Common myeloid progenitor, CD34-positive (primary cell): Measurements from ENCODE around the gene CSF1R.

Experiments
- CTCF ChIA-PET: fragments of 350-600 bp; sonication (Branson Sonifier 250); formaldehyde crosslinking; loops from one replicate; lab custom pipeline; 2021; ENCODE audit warnings: antibody characterized with exemption; lab: Charles Lee
- POLR2A ChIA-PET: fragments of 350-600 bp; sonication (Branson Sonifier 250); formaldehyde crosslinking; loops from one replicate; lab custom pipeline; 2021; ENCODE audit warnings: antibody characterized with exemption; lab: Charles Lee
- DNase-seq, 3 donors: peaks; one replicate each; pipeline versions ENCODE4 v3.0.0 to v3.0.0-alpha.2; 2013
- H3K27ac ChIP-seq, 2 experiments: 1 replicate in 1 of 2; 2 replicates in 1 of 2; pipeline ENCODE4 v1.7.0; 2013; ENCODE audit warnings: inconsistent platforms in 2 of 2, low read length in 2 of 2, mild to moderate bottlenecking in 2 of 2, low read depth in 1 of 2, moderate library complexity in 1 of 2; ENCODE audit not compliant: severe bottlenecking in 2 of 2, insufficient read depth in 1 of 2, poor library complexity in 1 of 2
- H3K27me3 ChIP-seq, 5 experiments: replicated peaks in 2 of 5; 1 replicate in 3 of 5; 2 replicates in 2 of 5; pipeline versions ENCODE4 v1.6.1 to v1.7.0; 2013; ENCODE audit warnings: low read length in 4 of 5, mild to moderate bottlenecking in 2 of 5, moderate library complexity in 2 of 5, inconsistent platforms in 1 of 5; ENCODE audit not compliant: insufficient read depth in 5 of 5, control insufficient read depth in 4 of 5
- H3K36me3 ChIP-seq, 4 experiments: 1 replicate in 2 of 4; 2 replicates in 2 of 4; pipeline versions ENCODE4 v1.6.1 to v1.7.0; 2013; ENCODE audit warnings: low read length in 3 of 4, control low read depth in 1 of 4, mild to moderate bottlenecking in 1 of 4; ENCODE audit not compliant: control insufficient read depth in 4 of 4, insufficient read depth in 4 of 4
- H3K4me1 ChIP-seq, 4 experiments: 1 replicate in 3 of 4; 2 replicates in 1 of 4; pipeline versions ENCODE4 v1.6.1 to v1.7.1; 2013; ENCODE audit warnings: low read length in 3 of 4, mild to moderate bottlenecking in 3 of 4, control low read depth in 1 of 4, inconsistent platforms in 1 of 4, moderate library complexity in 1 of 4; ENCODE audit not compliant: control insufficient read depth in 4 of 4, insufficient read depth in 4 of 4; ENCODE audit errors: control extremely low read depth in 1 of 4
- H3K4me3 ChIP-seq, 7 experiments: 1 replicate in 4 of 7; 2 replicates in 3 of 7; pipeline versions ENCODE4 v1.5.1 to v1.7.0; 2013; ENCODE audit warnings: mild to moderate bottlenecking in 7 of 7, low read length in 6 of 7, moderate library complexity in 6 of 7, inconsistent platforms in 2 of 7, low read depth in 2 of 7, control low read depth in 1 of 7; ENCODE audit not compliant: insufficient read depth in 4 of 7, control insufficient read depth in 1 of 7; ENCODE audit errors: extremely low read depth in 1 of 7
- H3K9me3 ChIP-seq, 5 experiments: 1 replicate in 4 of 5; 2 replicates in 1 of 5; pipeline versions ENCODE4 v1.6.1 to v1.7.1; 2013; ENCODE audit warnings: low read length in 4 of 5, mild to moderate bottlenecking in 2 of 5, inconsistent platforms in 1 of 5, low read depth in 1 of 5, moderate library complexity in 1 of 5; ENCODE audit not compliant: control insufficient read depth in 4 of 5, insufficient read depth in 2 of 5; ENCODE audit errors: control extremely low read depth in 1 of 5
- WGBS: methylation state at CpG from one replicate; pipeline ENCODE4 v1.1.5; 2013; ENCODE audit not compliant: insufficient coverage; 5-methylcytosine and 5-hydroxymethylcytosine counted together

The CSF1R gene

DNA sequence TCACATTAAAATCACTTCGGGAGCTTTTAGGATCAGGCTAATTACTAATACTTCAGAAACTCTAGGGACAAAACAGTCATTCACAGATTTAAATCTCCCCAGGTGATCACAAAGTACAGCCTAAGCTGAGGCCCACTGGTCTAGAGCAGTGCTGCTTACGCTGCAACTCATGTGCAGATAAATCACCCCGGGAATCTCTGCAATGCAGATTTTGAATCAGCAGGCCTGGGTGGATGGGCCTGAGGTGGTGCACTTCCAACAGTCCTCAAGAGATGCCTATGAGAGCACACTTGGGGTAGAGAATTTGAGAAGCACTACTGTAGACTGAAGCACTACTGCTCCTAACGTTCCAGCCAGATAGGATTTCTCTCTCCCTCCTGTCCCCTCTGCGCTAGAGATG is 28.4 kb downstream of the CSF1R start:
- ChIA-PET POLR2A (no interaction called here), CTCF (interaction anchor here (1.7 to 3.1 kb wide), 4 partner anchors 10 to 61 kb away, joined by 4 to 11 read pairs (median 8); no protein-coding TSS in a partner anchor)
- DNase-seq: no peak
- Histone ChIP-seq H3K36me3 (peaks cover 0 to 34% (median 14%) of the 10 kb centered on the region in 4 experiments), H3K27me3 (no peaks in the 10 kb centered on the region), H3K27ac (no peak overlapping the region), H3K4me3 (no peak overlapping the region), H3K4me1 (peaks cover 0 to 45% (median 31%) of the 10 kb centered on the region in 4 experiments), H3K9me3 (no peaks in the 10 kb centered on the region)
- 100% methylated on average over 5 of the region's 5 CpGs for WGBS

DNA sequence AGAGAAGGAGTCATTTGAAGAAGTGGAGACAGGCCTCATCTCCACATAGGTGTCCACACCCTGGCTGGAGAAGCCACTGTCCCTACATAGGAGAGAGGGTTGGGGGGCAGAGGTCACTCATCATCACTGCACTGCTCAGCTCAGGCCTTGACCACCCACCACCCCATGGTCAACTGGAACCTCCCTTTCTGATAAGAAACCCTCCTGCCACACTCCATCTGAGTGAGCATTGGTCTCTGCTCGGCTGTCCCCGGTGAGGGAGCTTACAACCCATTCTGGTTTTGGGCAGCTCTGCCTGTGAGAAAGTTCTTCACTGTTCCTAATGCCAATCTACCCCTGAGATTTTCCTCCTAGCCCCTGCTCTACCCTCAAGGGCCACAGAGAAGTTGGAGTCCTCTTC is 28.8 kb downstream of the CSF1R start:
- H3K36me3 ChIP-seq: peaks cover 2 to 39% (median 16%) of the 10 kb centered on the region in 4 experiments
- ChIA-PET POLR2A (no interaction called here), CTCF (interaction anchor here (1.1 to 3.1 kb wide), 4 partner anchors 8 to 61 kb away, joined by 3 to 11 read pairs (median 8); no protein-coding TSS in a partner anchor)
- peaks cover 0 to 45% (median 31%) of the 10 kb centered on the region in 4 experiments for H3K4me1 ChIP-seq
- no peaks in the 10 kb centered on the region for H3K9me3 ChIP-seq
- WGBS: 75% methylated on average over 2 of the region's 2 CpGs
- H3K27ac ChIP-seq: no peak overlapping the region
- no peaks in the 10 kb centered on the region for H3K27me3 ChIP-seq
- H3K4me3 ChIP-seq: no peak overlapping the region
- no peak for DNase-seq

DNA sequence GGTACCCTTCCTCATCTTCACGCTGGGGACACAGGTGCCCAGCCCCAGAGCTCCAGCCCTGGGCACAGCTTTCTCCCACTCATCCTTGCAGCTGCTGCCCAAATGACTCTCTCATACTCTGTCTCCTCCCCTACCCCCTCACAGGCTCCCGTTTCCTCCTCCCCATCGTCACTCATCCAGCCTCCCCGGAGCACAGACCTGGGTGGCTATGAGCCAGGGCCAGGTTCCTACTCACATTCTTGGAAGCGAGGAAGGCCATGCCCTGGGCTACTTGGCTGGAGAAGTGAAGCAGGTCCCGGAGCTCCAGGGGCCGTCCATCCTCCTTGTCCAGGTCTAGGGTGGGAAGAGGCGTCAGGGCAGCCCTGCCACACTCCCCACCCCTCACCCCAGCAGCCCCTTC is 29.3 kb downstream of the CSF1R start:
- H3K9me3 ChIP-seq: no peaks in the 10 kb centered on the region
- peaks cover 0 to 46% (median 31%) of the 10 kb centered on the region in 4 experiments for H3K4me1 ChIP-seq
- no peak for DNase-seq
- POLR2A ChIA-PET: no interaction called here
- 100% methylated on average over 2 of the region's 8 CpGs for WGBS
- no peak overlapping the region for H3K4me3 ChIP-seq
- H3K27me3 ChIP-seq: no peaks in the 10 kb centered on the region
- CTCF ChIA-PET: interaction anchor here (1.1 to 3.1 kb wide), 5 partner anchors 8 to 62 kb away, joined by 3 to 11 read pairs (median 7); no protein-coding TSS in a partner anchor
- H3K27ac ChIP-seq: no peak overlapping the region
- H3K36me3 ChIP-seq: peaks cover 5 to 44% (median 18%) of the 10 kb centered on the region in 4 experiments

DNA sequence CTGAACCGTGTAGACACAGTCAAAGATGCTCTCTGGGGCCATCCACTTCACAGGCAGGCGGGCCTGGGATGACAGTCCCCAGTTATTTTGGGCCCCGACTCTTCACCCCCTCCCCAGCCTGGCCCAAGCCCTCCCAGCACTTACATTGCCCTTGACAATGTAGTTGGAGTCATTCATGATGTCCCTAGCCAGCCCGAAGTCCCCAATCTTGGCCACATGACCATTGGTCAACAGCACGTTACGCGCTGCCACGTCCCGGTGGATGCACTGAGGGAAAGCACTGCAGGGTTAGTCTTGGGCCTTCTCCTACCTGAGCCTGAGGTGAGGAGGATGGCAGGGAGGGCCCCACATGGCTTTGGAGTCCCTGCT is 30.3 kb downstream of the CSF1R start:
- no peaks in the 10 kb centered on the region for H3K9me3 ChIP-seq
- 98% methylated on average over 9 of the region's 9 CpGs for WGBS
- H3K4me3 ChIP-seq: no peak overlapping the region
- DNase-seq: no peak
- ChIA-PET CTCF (interaction anchor here (0.7 to 3.5 kb wide), 8 partner anchors 8 to 161 kb away, joined by 3 to 22 read pairs (median 4); no protein-coding TSS in a partner anchor), POLR2A (no interaction called here)
- no peaks in the 10 kb centered on the region for H3K27me3 ChIP-seq
- no peak overlapping the region for H3K27ac ChIP-seq
- peaks cover 14 to 54% (median 24%) of the 10 kb centered on the region in 4 experiments for H3K36me3 ChIP-seq
- H3K4me1 ChIP-seq: peaks cover 0 to 52% (median 34%) of the 10 kb centered on the region in 4 experiments

DNA sequence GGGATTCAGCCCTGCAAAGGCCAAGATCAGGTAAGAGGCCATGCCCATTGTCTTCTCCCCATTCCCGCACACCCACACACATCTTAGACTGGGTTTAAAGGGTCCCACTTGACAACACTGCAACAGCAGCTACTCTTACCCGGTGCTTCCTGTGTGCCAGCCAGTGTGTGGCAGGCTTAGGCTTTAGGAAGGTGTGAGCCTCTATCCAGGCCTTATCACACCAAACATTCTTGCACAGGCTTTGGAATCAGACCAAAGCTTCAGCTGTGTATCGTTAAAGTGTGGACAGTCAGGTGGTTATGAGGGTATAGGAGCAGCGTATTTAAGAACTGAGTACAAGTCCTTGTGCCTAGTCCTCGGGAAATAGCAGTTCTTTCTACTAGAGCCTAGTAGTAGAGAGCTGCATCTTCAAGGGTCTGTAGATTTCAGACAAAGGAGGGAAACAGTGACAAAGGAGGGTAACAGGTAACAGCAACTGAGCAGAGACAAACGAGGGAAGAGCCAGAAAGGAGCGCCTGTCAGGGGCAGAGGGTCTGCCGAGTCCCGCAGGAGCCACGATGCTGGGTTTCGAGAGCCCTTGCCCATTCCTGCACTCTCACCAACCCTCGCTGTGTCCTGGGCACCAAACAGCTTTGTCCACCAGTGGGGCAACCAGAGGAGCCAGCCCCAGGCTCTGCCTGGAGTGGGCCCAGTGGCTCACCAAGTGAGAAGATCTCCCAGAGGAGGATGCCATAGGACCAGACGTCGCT is 30.9 kb downstream of the CSF1R start:
- Histone ChIP-seq H3K9me3 (no peaks in the 10 kb centered on the region), H3K36me3 (peaks cover 14 to 59% (median 30%) of the 10 kb centered on the region in 4 experiments)
- POLR2A ChIA-PET: interaction anchor here (0.6 kb wide), 2 partner anchors 7 to 187 kb away, joined by 3 to 4 read pairs; no protein-coding TSS in a partner anchor

DNA sequence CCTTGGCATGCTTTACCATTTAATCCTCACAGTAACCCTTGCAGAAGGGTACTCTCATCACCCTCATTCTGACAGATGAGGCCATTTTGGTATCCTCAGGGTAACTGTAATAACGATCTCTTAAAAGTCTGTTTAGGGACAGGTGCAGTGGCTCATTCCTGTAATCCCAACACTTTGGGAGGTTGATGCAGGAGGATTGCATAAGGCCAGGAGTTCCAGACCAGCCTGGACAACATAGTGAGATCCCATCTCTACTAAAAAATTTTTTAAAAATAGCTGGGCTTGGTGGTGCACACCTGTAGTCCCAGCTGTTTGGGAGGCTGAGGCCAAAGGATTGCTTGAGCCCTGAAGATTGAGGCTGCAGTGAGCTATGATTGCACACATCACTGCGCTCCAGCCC is 31.8 kb downstream of the CSF1R start:
- CTCF ChIA-PET: interaction anchor here (0.7 to 3.5 kb wide), 8 partner anchors 9 to 64 kb away, joined by 3 to 22 read pairs (median 4); no protein-coding TSS in a partner anchor
- Histone ChIP-seq H3K4me3 (no peak overlapping the region), H3K36me3 (peaks cover 14 to 68% (median 38%) of the 10 kb centered on the region in 4 experiments), H3K27me3 (no peaks in the 10 kb centered on the region), H3K9me3 (no peaks in the 10 kb centered on the region), H3K4me1 (peaks cover 0 to 64% (median 37%) of the 10 kb centered on the region in 4 experiments), H3K27ac (no peak overlapping the region)
- no peak for DNase-seq
- WGBS: 90% methylated on average over 1 of the region's 2 CpGs
- POLR2A ChIA-PET: interaction anchor here (0.6 kb wide), 2 partner anchors 8 to 186 kb away, joined by 3 to 4 read pairs; no protein-coding TSS in a partner anchor

More for the DNA sequence above, 30.9 kb downstream of the CSF1R start:
- Histone ChIP-seq H3K4me3 (no peak overlapping the region), H3K4me1 (peaks cover 0 to 58% (median 37%) of the 10 kb centered on the region in 4 experiments), H3K27ac (no peak overlapping the region), H3K27me3 (no peaks in the 10 kb centered on the region)
- 73% methylated on average over 11 of the region's 14 CpGs for WGBS
- CTCF ChIA-PET: interaction anchor here (0.7 to 3.5 kb wide), 10 partner anchors 8 to 161 kb away, joined by 3 to 22 read pairs (median 4); no protein-coding TSS in a partner anchor
- DNase-seq: peak; percentile 31 to 84 (median 71)
